CD8-positive, alpha-beta memory T cell (primary cell): ENCODE results near the gene FTSJ3. TPM values are rescaled to one million over a fixed set of nuclear protein-coding genes. Genes with fewer than 3 reads are reported as not detected.
"Not testable (repeated sequence)": the region's sequence is repeated elsewhere in the genome, so short reads cannot be mapped to it uniquely, and the experiment has no call there.

Experiments
- CTCF ChIA-PET: fragments of 350-600 bp; sonication (Branson Sonifier 250); formaldehyde crosslinking; loops from one replicate; lab custom pipeline; 2021; ENCODE audit warnings: antibody characterized with exemption; lab: Charles Lee
- POLR2A ChIA-PET: fragments of 350-600 bp; sonication (Branson Sonifier 250); formaldehyde crosslinking; loops from one replicate; lab custom pipeline; 2021; ENCODE audit warnings: antibody characterized with exemption; lab: Charles Lee
- DNase-seq, 5 donors: peaks; one replicate each; pipeline versions ENCODE4 v3.0.0 to v3.0.0-alpha.2; 2020 to 2022; ENCODE audit warnings: mixed read lengths in 1 of 5
- H3K27ac ChIP-seq: one replicate; pipeline ENCODE4 v1.7.0; 2013; ENCODE audit warnings: low read depth, mild to moderate bottlenecking, low read length, moderate library complexity
- H3K27me3 ChIP-seq: 2 replicates; pipeline ENCODE4 v1.7.0; 2013; ENCODE audit warnings: low read length, mild to moderate bottlenecking; ENCODE audit not compliant: insufficient read depth, poor library complexity, severe bottlenecking
- H3K36me3 ChIP-seq: 2 replicates; pipeline ENCODE4 v1.7.0; 2013; ENCODE audit warnings: mild to moderate bottlenecking, low read length, moderate library complexity; ENCODE audit not compliant: insufficient read depth
- H3K4me1 ChIP-seq: 2 replicates; pipeline ENCODE4 v1.7.0; 2013; ENCODE audit warnings: mild to moderate bottlenecking, low read length, moderate library complexity; ENCODE audit not compliant: insufficient read depth
- H3K4me3 ChIP-seq: 2 replicates; pipeline ENCODE4 v1.7.0; 2013; ENCODE audit warnings: mild to moderate bottlenecking, low read length
- H3K9me3 ChIP-seq: 2 replicates; pipeline ENCODE4 v1.7.0; 2013; ENCODE audit warnings: mild to moderate bottlenecking, low read length
- H3K27ac Mint-ChIP-seq, 8 donors: one replicate each; pipeline ENCODE4 v1.8.0; 2020 to 2021; ENCODE audit warnings: mixed read lengths in 8 of 8, mild to moderate bottlenecking in 6 of 8, inconsistent platforms in 3 of 8, moderate library complexity in 3 of 8
- H3K27me3 Mint-ChIP-seq, 2 donors: one replicate each; pipeline ENCODE4 v1.8.0; 2020 to 2021; ENCODE audit warnings: mixed read lengths in 2 of 2, mild to moderate bottlenecking in 1 of 2, moderate library complexity in 1 of 2
- H3K36me3 Mint-ChIP-seq, 3 donors: one replicate each; pipeline ENCODE4 v1.8.0; 2020 to 2021; ENCODE audit warnings: mixed read lengths in 3 of 3, inconsistent platforms in 1 of 3, mild to moderate bottlenecking in 1 of 3
- H3K4me1 Mint-ChIP-seq, 3 donors: one replicate each; pipeline ENCODE4 v1.8.0; 2020 to 2021; ENCODE audit warnings: mixed read lengths in 3 of 3, inconsistent platforms in 1 of 3, mild to moderate bottlenecking in 1 of 3
- H3K4me3 Mint-ChIP-seq, 7 donors: one replicate each; pipeline ENCODE4 v1.8.0; 2020 to 2021; ENCODE audit warnings: mixed read lengths in 7 of 7, mild to moderate bottlenecking in 6 of 7, moderate library complexity in 4 of 7, inconsistent platforms in 2 of 7
- H3K9me3 Mint-ChIP-seq, 5 donors: one replicate each; pipeline ENCODE4 v1.8.0; 2020 to 2022; ENCODE audit warnings: mixed read lengths in 5 of 5, mild to moderate bottlenecking in 3 of 5, moderate library complexity in 2 of 5, inconsistent platforms in 1 of 5
- polyA plus RNA-seq: library from polyadenylated mRNA; unstranded; fragments of 300-500 nt; fragmentation: Illumina TruSeq; gene quantifications from one replicate; pipeline ENCODE4 v1.2.3, GENCODE V29; 2021
- total RNA-seq, 2 experiments: library from RNA; stranded (reverse); gene quantifications; one replicate each; pipeline ENCODE4 v1.2.3, GENCODE V29; 2021

FTSJ3 gene
- 100 to 1,000 TPM in 1 of 2 experiments, 10 to 100 TPM in 1; 98.1 to 102 TPM for total RNA-seq
- 34.8 TPM for polyA plus RNA-seq

GRCh38 chr17:63827002-63827800 lies at the start of gene FTSJ3, which contains the start of gene PSMC5:
Gene FTSJ3, minus strand, starts transcription at chr17:63827663. Its CDS starts 761 bp downstream, at chr17:63826902.
Gene PSMC5, plus strand, starts transcription at chr17:63827431. Its CDS starts 60 bp downstream, at chr17:63827491.
- ChIA-PET POLR2A (interaction anchor here (0.7 to 7.8 kb wide), 5 partner anchors 11 to 127 kb away, joined by 3 to 73 read pairs (median 3); partner anchors contain the start of genes CCDC47, DDX42, LIMD2 and SMARCD2), CTCF (interaction anchor here (1.3 to 6.1 kb wide), 3 partner anchors 13 to 32 kb away, joined by 3 to 48 read pairs (median 37); partner anchors contain the start of gene SMARCD2)
- Mint-ChIP-seq H3K27me3 (peaks cover 0 to 2% of the 10 kb centered on the region in 2 donors), H3K9me3 (no peaks in the 10 kb centered on the region), H3K36me3 (peaks cover 24 to 87% (median 24%) of the 10 kb centered on the region in 3 donors), H3K27ac (peak within 1 kb of the TSS; percentile 97 to 100 (median 99)), H3K4me3 (peak within 1 kb of the TSS; percentile 95 to 100 (median 97)), H3K4me1 (peaks cover 69 to 89% (median 72%) of the 10 kb centered on the region in 3 donors)
- H3K27ac ChIP-seq: peak within 1 kb of the TSS; percentile 78
- peaks cover 65% of the 10 kb centered on the region for H3K36me3 ChIP-seq
- DNase-seq: peak; percentile 92 to 98 (median 95)
- peak within 1 kb of the TSS; percentile 94 for H3K4me3 ChIP-seq
- no peaks in the 10 kb centered on the region for H3K9me3 ChIP-seq
- no peaks in the 10 kb centered on the region for H3K27me3 ChIP-seq
- peaks cover 56% of the 10 kb centered on the region for H3K4me1 ChIP-seq

- H3K4me3 ChIP-seq, H3K9me3 Mint-ChIP-seq, POLR2A ChIA-PET, CTCF ChIA-PET, H3K27ac Mint-ChIP-seq, H3K36me3 Mint-ChIP-seq, H3K9me3 ChIP-seq, H3K27me3 Mint-ChIP-seq, H3K4me1 ChIP-seq, H3K4me3 Mint-ChIP-seq, H3K27ac ChIP-seq, DNase-seq, H3K36me3 ChIP-seq, H3K27me3 ChIP-seq, H3K4me1 Mint-ChIP-seq: not testable (repeated sequence)
These were observed 47.2 kb upstream of the FTSJ3 start for GRCh38 chr17:63874693-63875092.

- H3K4me3 ChIP-seq, H3K27ac ChIP-seq, H3K4me1 Mint-ChIP-seq, H3K9me3 Mint-ChIP-seq, DNase-seq, H3K36me3 Mint-ChIP-seq, CTCF ChIA-PET, H3K36me3 ChIP-seq, POLR2A ChIA-PET, H3K27ac Mint-ChIP-seq, H3K4me1 ChIP-seq, H3K4me3 Mint-ChIP-seq, H3K27me3 Mint-ChIP-seq, H3K9me3 ChIP-seq, H3K27me3 ChIP-seq: not testable (repeated sequence)
These were observed 46.7 kb upstream of the FTSJ3 start for GRCh38 chr17:63874061-63874626.

GRCh38 chr17:63873577-63873976 lies 46.1 kb upstream of the FTSJ3 start, which contains the start of gene CSH2:
Gene CSH2, minus strand, starts transcription at chr17:63873677. Its CDS starts 63 bp downstream, at chr17:63873614.
- H3K4me1 Mint-ChIP-seq, H3K27me3 ChIP-seq, H3K9me3 ChIP-seq, H3K27ac ChIP-seq, POLR2A ChIA-PET, H3K4me1 ChIP-seq, DNase-seq, H3K27me3 Mint-ChIP-seq, CTCF ChIA-PET, H3K36me3 Mint-ChIP-seq, H3K4me3 ChIP-seq, H3K27ac Mint-ChIP-seq, H3K36me3 ChIP-seq, H3K9me3 Mint-ChIP-seq, H3K4me3 Mint-ChIP-seq: not testable (repeated sequence)

GRCh38 chr17:63871646-63872365 lies 44.3 kb upstream of the FTSJ3 start:
- POLR2A ChIA-PET: not testable (repeated sequence)

GRCh38 chr17:63870292-63870665 lies 42.8 kb upstream of the FTSJ3 start:
- H3K27ac ChIP-seq, H3K27ac Mint-ChIP-seq, H3K4me3 ChIP-seq, H3K36me3 ChIP-seq, H3K4me3 Mint-ChIP-seq, H3K4me1 Mint-ChIP-seq, DNase-seq, H3K27me3 Mint-ChIP-seq, H3K4me1 ChIP-seq, H3K9me3 ChIP-seq, H3K36me3 Mint-ChIP-seq, H3K9me3 Mint-ChIP-seq, H3K27me3 ChIP-seq, POLR2A ChIA-PET: not testable (repeated sequence)
- CTCF ChIA-PET: interaction anchor here (1.1 kb wide), 1 partner anchor 12 kb away, joined by 3 read pairs; no protein-coding TSS in a partner anchor

More at GRCh38 chr17:63871646-63872365, 44.3 kb upstream of the FTSJ3 start:
- H3K4me3 Mint-ChIP-seq, CTCF ChIA-PET, H3K36me3 Mint-ChIP-seq, H3K27ac Mint-ChIP-seq, H3K9me3 ChIP-seq, H3K4me1 Mint-ChIP-seq, DNase-seq, H3K4me1 ChIP-seq, H3K36me3 ChIP-seq, H3K27ac ChIP-seq, H3K9me3 Mint-ChIP-seq, H3K27me3 Mint-ChIP-seq, H3K27me3 ChIP-seq, H3K4me3 ChIP-seq: not testable (repeated sequence)

- CTCF ChIA-PET: interaction anchor here (1.1 kb wide), 1 partner anchor 11 kb away, joined by 3 read pairs; no protein-coding TSS in a partner anchor
- H3K36me3 ChIP-seq, H3K4me1 Mint-ChIP-seq, POLR2A ChIA-PET, H3K9me3 Mint-ChIP-seq, H3K27ac Mint-ChIP-seq, H3K27ac ChIP-seq, H3K27me3 Mint-ChIP-seq, H3K36me3 Mint-ChIP-seq, H3K27me3 ChIP-seq, H3K9me3 ChIP-seq, H3K4me1 ChIP-seq, DNase-seq, H3K4me3 Mint-ChIP-seq, H3K4me3 ChIP-seq: not testable (repeated sequence)
These were observed 42.2 kb upstream of the FTSJ3 start for GRCh38 chr17:63869491-63870291.
